Fibroblast of lung (primary cell): Measurements from ENCODE around the gene PDLIM3. TPM values are rescaled to one million over a fixed set of nuclear protein-coding genes. Genes with fewer than 3 reads are reported as not detected.
A peak's percentile ranks its signal among the peaks of the same experiment; 100 is the strongest.

Experiments
- DNase-seq, 2 donors: peaks; one replicate each; pipeline versions ENCODE4 v3.0.0 to v3.0.0-alpha.2; 2010; ENCODE audit warnings: low read depth in 2 of 2
- H2AFZ ChIP-seq: 2 replicates; pipeline ENCODE4 v1.5.1; 2012; ENCODE audit warnings: low read length, control low read depth, inconsistent platforms
- H3K27ac ChIP-seq: 2 replicates; pipeline ENCODE4 v1.5.1; 2011; ENCODE audit warnings: low read length, control low read depth; ENCODE audit not compliant: insufficient read depth
- H3K27me3 ChIP-seq: 2 replicates; pipeline ENCODE4 v1.5.1; 2011; ENCODE audit warnings: mild to moderate bottlenecking, low read length; ENCODE audit not compliant: control insufficient read depth, insufficient read depth
- H3K36me3 ChIP-seq: 2 replicates; pipeline ENCODE4 v1.5.1; 2011; ENCODE audit warnings: low read length; ENCODE audit not compliant: control insufficient read depth, insufficient read depth
- H3K4me1 ChIP-seq: 2 replicates; pipeline ENCODE4 v1.5.1; 2011; ENCODE audit warnings: low read length; ENCODE audit not compliant: control insufficient read depth, insufficient read depth; ENCODE audit errors: extremely low read depth
- H3K4me2 ChIP-seq: 2 replicates; pipeline ENCODE4 v1.5.1; 2011; ENCODE audit warnings: low read length, control low read depth; ENCODE audit not compliant: insufficient read depth; ENCODE audit errors: extremely low read depth
- H3K4me3 ChIP-seq, 4 experiments: fragments of 200-600 bp in 1 of 4; sonication (generic) in 1 of 4; replicated peaks in 1 of 4; 2 replicates each; pipeline ENCODE4 v1.5.1; 2011 to 2016; ENCODE audit warnings: low read length in 4 of 4, low read depth in 3 of 4, mild to moderate bottlenecking in 3 of 4, control low read depth in 2 of 4, inconsistent platforms in 1 of 4, mixed read lengths in 1 of 4; ENCODE audit not compliant: insufficient read depth in 1 of 4; ENCODE audit errors: control extremely low read depth in 1 of 4
- H3K79me2 ChIP-seq: 2 replicates; pipeline ENCODE4 v1.5.1; 2012; ENCODE audit warnings: mild to moderate bottlenecking, low read length, inconsistent platforms; ENCODE audit not compliant: control insufficient read depth, insufficient read depth
- H3K9ac ChIP-seq: 2 replicates; pipeline ENCODE4 v1.5.1; 2011; ENCODE audit warnings: mild to moderate bottlenecking, low read length, control low read depth; ENCODE audit not compliant: insufficient read depth
- H3K9me3 ChIP-seq: 2 replicates; pipeline ENCODE4 v1.5.1; 2012; ENCODE audit warnings: low read depth, low read length; ENCODE audit not compliant: control insufficient read depth, insufficient read depth
- H4K20me1 ChIP-seq: 2 replicates; pipeline ENCODE4 v1.5.1; 2011; ENCODE audit warnings: low read length; ENCODE audit not compliant: control insufficient read depth, insufficient read depth; ENCODE audit errors: extremely low read depth
- CTCF ChIP-seq, 2 donors: IDR thresholded peaks in 1 of 2; conservative IDR thresholded peaks in 1 of 2; 1 replicate in 1 of 2; 2 replicates in 1 of 2; pipeline ENCODE4 v1.5.1; 2011 to 2012; ENCODE audit warnings: low read length in 2 of 2, control low read depth in 1 of 2, inconsistent platforms in 1 of 2, low read depth in 1 of 2, mild to moderate bottlenecking in 1 of 2
- EZH2 ChIP-seq: IDR thresholded peaks from 2 replicates; pipeline ENCODE4 v1.5.1; 2012; ENCODE audit warnings: low read length, control low read depth, mild to moderate bottlenecking; ENCODE audit errors: missing control alignments
- polyA plus RNA-seq, 2 donors: library from polyadenylated mRNA; depleted of rRNA in 1 of 2; stranded (reverse) in 1 of 2; unstranded in 1 of 2; fragments of >200 nt; gene quantifications; 2 replicates each; pipeline ENCODE4 v1.2.1, GENCODE V29; 2011 to 2012; ENCODE audit warnings: missing spikeins in 1 of 2
- total RNA-seq: library from RNA; depleted of rRNA; stranded (reverse); fragments of >200 nt; gene quantifications from 2 replicates; pipeline ENCODE4 v1.2.1, GENCODE V29; 2014

The PDLIM3 gene
- total and polyA plus RNA-seq, 2 donors (not counting 1 experiment from before 2014, with no cell fraction given): 8.7 to 20.8 TPM

GRCh38 chr4:185522451-185522850 lies 12.9 kb downstream of the PDLIM3 start:
- Histone ChIP-seq H3K79me2 (no peaks in the 10 kb centered on the region), H4K20me1 (no peaks in the 10 kb centered on the region), H3K4me1 (no peaks in the 10 kb centered on the region), H3K4me2 (no peak overlapping the region), H3K27ac (no peak overlapping the region), H3K36me3 (no peaks in the 10 kb centered on the region), H2AFZ (no peak overlapping the region), H3K9me3 (no peaks in the 10 kb centered on the region), H3K9ac (no peak overlapping the region), H3K4me3 (no peak overlapping the region), H3K27me3 (no peaks in the 10 kb centered on the region)
- DNase-seq: no peak
- TF ChIP-seq CTCF (conservative IDR thresholded peaks at IDR 0.05 in 1 of 2, IDR thresholded peaks at IDR 0.05 in 1 of 2; ENCODE audit: low read depth in 1 of 2, low read length in 2 of 2) (no peak), EZH2 (no peak)

GRCh38 chr4:185520119-185520518 lies 15.2 kb downstream of the PDLIM3 start:
- H3K9me3 ChIP-seq: no peaks in the 10 kb centered on the region
- peak overlapping the region; percentile 15 for H3K4me2 ChIP-seq
- H3K27ac ChIP-seq: no peak overlapping the region
- TF ChIP-seq EZH2: no peak
- no peak for TF ChIP-seq CTCF (conservative IDR thresholded peaks at IDR 0.05 in 1 of 2, IDR thresholded peaks at IDR 0.05 in 1 of 2; ENCODE audit: low read depth in 1 of 2, low read length in 2 of 2)
- no peaks in the 10 kb centered on the region for H3K27me3 ChIP-seq
- no peaks in the 10 kb centered on the region for H3K79me2 ChIP-seq
- no peaks in the 10 kb centered on the region for H4K20me1 ChIP-seq
- H3K9ac ChIP-seq: no peak overlapping the region
- DNase-seq: peak; percentile 45 to 88
- H2AFZ ChIP-seq: no peak overlapping the region
- H3K4me3 ChIP-seq: no peak overlapping the region
- no peaks in the 10 kb centered on the region for H3K36me3 ChIP-seq
- H3K4me1 ChIP-seq: no peaks in the 10 kb centered on the region

- Histone ChIP-seq H3K36me3 (no peaks in the 10 kb centered on the region), H3K27me3 (no peaks in the 10 kb centered on the region), H3K79me2 (no peaks in the 10 kb centered on the region), H3K27ac (no peak overlapping the region), H2AFZ (no peak overlapping the region), H3K4me1 (no peaks in the 10 kb centered on the region), H3K9me3 (no peaks in the 10 kb centered on the region), H3K4me3 (no peak overlapping the region), H4K20me1 (no peaks in the 10 kb centered on the region), H3K9ac (no peak overlapping the region), H3K4me2 (no peak overlapping the region)
- TF ChIP-seq CTCF (conservative IDR thresholded peaks at IDR 0.05 in 1 of 2, IDR thresholded peaks at IDR 0.05 in 1 of 2; ENCODE audit: low read depth in 1 of 2, low read length in 2 of 2) (no peak), EZH2 (no peak)
- DNase-seq: no peak
Observed at GRCh38 chr4:185518494-185518893, 16.8 kb downstream of the PDLIM3 start.
